Measurements from ENCODE around the gene NFATC1. TPM values are rescaled to one million over a fixed set of nuclear protein-coding genes. Genes with fewer than 3 reads are reported as not detected.

Gene NFATC1
- polyA plus RNA-seq, 1 donor from 2014 or later: 0.37 TPM

GRCh38 chr18:79549638-79550000 lies 153.9 kb downstream of the NFATC1 start:
- Histone ChIP-seq H3K27me3 (ENCODE audit: insufficient read depth, low read depth, low read length) (no peaks in the 10 kb centered on the region), H3K27ac (ENCODE audit: low read length) (no peak overlapping the region), H3K9ac (ENCODE audit: low read length) (no peak overlapping the region), H3F3A (ENCODE audit: insufficient read depth, low read length, poor library complexity, severe bottlenecking) (no peaks in the 10 kb centered on the region), H2AFZ (ENCODE audit: low read depth, low read length) (no peak overlapping the region), H3K9me3 (ENCODE audit: low read length) (no peaks in the 10 kb centered on the region), H4K20me1 (ENCODE audit: insufficient read depth) (no peaks in the 10 kb centered on the region), H3K36me3 (ENCODE audit: insufficient read depth, low read length) (no peaks in the 10 kb centered on the region), H3K4me2 (ENCODE audit: low read length) (no peak overlapping the region), H3K79me2 (replicated peaks; ENCODE audit: insufficient read depth, low read length) (no peaks in the 10 kb centered on the region), H3K4me3 (ENCODE audit: low read length) (no peak overlapping the region), H3K9me2 (ENCODE audit: insufficient read depth, low read length) (no peaks in the 10 kb centered on the region)
- TF ChIP-seq EZH2 (IDR thresholded peaks at IDR 0.05; ENCODE audit: borderline replicate concordance, insufficient read depth, low read length, poor library complexity, severe bottlenecking): no peak

- H3K27me3 ChIP-seq (ENCODE audit: insufficient read depth, low read depth, low read length): no peaks in the 10 kb centered on the region
- H3K9me3 ChIP-seq (ENCODE audit: low read length): no peaks in the 10 kb centered on the region
- no peaks in the 10 kb centered on the region for H3F3A ChIP-seq (ENCODE audit: insufficient read depth, low read length, poor library complexity, severe bottlenecking)
- H3K4me2 ChIP-seq (ENCODE audit: low read length): no peak overlapping the region
- H3K36me3 ChIP-seq (ENCODE audit: insufficient read depth, low read length): no peaks in the 10 kb centered on the region
- no peak overlapping the region for H3K4me3 ChIP-seq (ENCODE audit: low read length)
- no peak overlapping the region for H3K9ac ChIP-seq (ENCODE audit: low read length)
- no peaks in the 10 kb centered on the region for H4K20me1 ChIP-seq (ENCODE audit: insufficient read depth)
- no peak overlapping the region for H3K27ac ChIP-seq (ENCODE audit: low read length)
- no peaks in the 10 kb centered on the region for H3K79me2 ChIP-seq (replicated peaks; ENCODE audit: insufficient read depth, low read length)
- H2AFZ ChIP-seq (ENCODE audit: low read depth, low read length): no peak overlapping the region
- no peak for TF ChIP-seq CTCF (IDR thresholded peaks at IDR 0.05; ENCODE audit: poor library complexity, severe bottlenecking)
- no peaks in the 10 kb centered on the region for H3K9me2 ChIP-seq (ENCODE audit: insufficient read depth, low read length)
These were observed 156.5 kb downstream of the NFATC1 start for GRCh38 chr18:79552140-79552631.

- Histone ChIP-seq H3K4me2 (ENCODE audit: low read length) (no peak overlapping the region), H3K36me3 (ENCODE audit: insufficient read depth, low read length) (no peaks in the 10 kb centered on the region), H3K27me3 (ENCODE audit: insufficient read depth, low read depth, low read length) (no peaks in the 10 kb centered on the region), H2AFZ (ENCODE audit: low read depth, low read length) (no peak overlapping the region), H4K20me1 (ENCODE audit: insufficient read depth) (no peaks in the 10 kb centered on the region), H3K9ac (ENCODE audit: low read length) (no peak overlapping the region), H3K9me2 (ENCODE audit: insufficient read depth, low read length) (no peaks in the 10 kb centered on the region), H3K9me3 (ENCODE audit: low read length) (no peaks in the 10 kb centered on the region), H3K79me2 (replicated peaks; ENCODE audit: insufficient read depth, low read length) (no peaks in the 10 kb centered on the region), H3F3A (ENCODE audit: insufficient read depth, low read length, poor library complexity, severe bottlenecking) (no peaks in the 10 kb centered on the region), H3K27ac (ENCODE audit: low read length) (no peak overlapping the region), H3K4me3 (ENCODE audit: low read length) (no peak overlapping the region)
- TF ChIP-seq CTCF (IDR thresholded peaks at IDR 0.05; ENCODE audit: poor library complexity, severe bottlenecking) (no peak), EP300 (conservative IDR thresholded peaks at IDR 0.05; ENCODE audit: poor library complexity, severe bottlenecking) (no peak), TAF1 (IDR thresholded peaks at IDR 0.05; ENCODE audit: low read depth) (no peak), MXI1 (conservative IDR thresholded peaks at IDR 0.05; ENCODE audit: poor library complexity, severe bottlenecking) (no peak), EZH2 (IDR thresholded peaks at IDR 0.05; ENCODE audit: borderline replicate concordance, insufficient read depth, low read length, poor library complexity, severe bottlenecking) (no peak), POLR2AphosphoS5 (IDR thresholded peaks at IDR 0.05) (no peak), SMC3 (conservative IDR thresholded peaks at IDR 0.05; ENCODE audit: poor library complexity) (no peak), RAD21 (conservative IDR thresholded peaks at IDR 0.05) (no peak)
- TF ChIP-seq, protein P1, sequence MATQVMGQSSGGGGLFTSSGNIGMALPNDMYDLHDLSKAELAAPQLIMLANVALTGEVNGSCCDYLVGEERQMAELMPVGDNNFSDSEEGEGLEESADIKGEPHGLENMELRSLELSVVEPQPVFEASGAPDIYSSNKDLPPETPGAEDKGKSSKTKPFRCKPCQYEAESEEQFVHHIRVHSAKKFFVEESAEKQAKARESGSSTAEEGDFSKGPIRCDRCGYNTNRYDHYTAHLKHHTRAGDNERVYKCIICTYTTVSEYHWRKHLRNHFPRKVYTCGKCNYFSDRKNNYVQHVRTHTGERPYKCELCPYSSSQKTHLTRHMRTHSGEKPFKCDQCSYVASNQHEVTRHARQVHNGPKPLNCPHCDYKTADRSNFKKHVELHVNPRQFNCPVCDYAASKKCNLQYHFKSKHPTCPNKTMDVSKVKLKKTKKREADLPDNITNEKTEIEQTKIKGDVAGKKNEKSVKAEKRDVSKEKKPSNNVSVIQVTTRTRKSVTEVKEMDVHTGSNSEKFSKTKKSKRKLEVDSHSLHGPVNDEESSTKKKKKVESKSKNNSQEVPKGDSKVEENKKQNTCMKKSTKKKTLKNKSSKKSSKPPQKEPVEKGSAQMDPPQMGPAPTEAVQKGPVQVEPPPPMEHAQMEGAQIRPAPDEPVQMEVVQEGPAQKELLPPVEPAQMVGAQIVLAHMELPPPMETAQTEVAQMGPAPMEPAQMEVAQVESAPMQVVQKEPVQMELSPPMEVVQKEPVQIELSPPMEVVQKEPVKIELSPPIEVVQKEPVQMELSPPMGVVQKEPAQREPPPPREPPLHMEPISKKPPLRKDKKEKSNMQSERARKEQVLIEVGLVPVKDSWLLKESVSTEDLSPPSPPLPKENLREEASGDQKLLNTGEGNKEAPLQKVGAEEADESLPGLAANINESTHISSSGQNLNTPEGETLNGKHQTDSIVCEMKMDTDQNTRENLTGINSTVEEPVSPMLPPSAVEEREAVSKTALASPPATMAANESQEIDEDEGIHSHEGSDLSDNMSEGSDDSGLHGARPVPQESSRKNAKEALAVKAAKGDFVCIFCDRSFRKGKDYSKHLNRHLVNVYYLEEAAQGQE (IDR thresholded peaks at IDR 0.05; ENCODE audit: borderline replicate concordance): no peak
These were observed 157.0 kb downstream of the NFATC1 start for GRCh38 chr18:79552696-79553095.
